ENCODE results near the gene GPR84. TPM values are rescaled to one million over a fixed set of nuclear protein-coding genes. Genes with fewer than 3 reads are reported as not detected.
"Not testable (repeated sequence)": the region's sequence is repeated elsewhere in the genome, so short reads cannot be mapped to it uniquely, and the experiment has no call there.

Gene GPR84
- total RNA-seq, 2 donors from 2014 or later = 1.6 to 2.5 TPM

GRCh38 chr12:54360717-54361456 is 3.4 kb downstream of the GPR84 start:
- intact Hi-C loops (cut with DNase I) = loop anchor here (10.0 kb wide), 3 partner anchors 66 to 136 kb away; no protein-coding TSS in a partner anchor
- DNase-seq (ENCODE audit: low spot score) = no peak

- intact Hi-C loops (cut with DNase I) = loop anchor here (10.0 kb wide), 5 partner anchors 65 to 355 kb away; partner anchors contain the start of genes HOXC8 (in 1 of the 2) and HOXC9 (in 1 of the 2)
- no peak for DNase-seq (ENCODE audit: low spot score)
Observed at GRCh38 chr12:54359762-54360351, 4.4 kb downstream of the GPR84 start.

GRCh38 chr12:54358945-54359761 is 5.1 kb downstream of the GPR84 start:
- DNase-seq (ENCODE audit: low spot score) = peak; percentile 97
- intact Hi-C loops (cut with DNase I) = loop anchor here in 1 of 2 donors (10.0 kb wide), 2 partner anchors 114 to 354 kb away; partner anchors contain the start of genes HOXC8 and HOXC9

- no peak for DNase-seq (ENCODE audit: low spot score)
Observed at GRCh38 chr12:54358191-54358944, 5.9 kb downstream of the GPR84 start.

GRCh38 chr12:54357506-54358190 is 6.6 kb downstream of the GPR84 start:
- intact Hi-C loops (cut with DNase I) = loop anchor here in 1 of 2 donors (10.0 kb wide), 2 partner anchors 113 to 353 kb away; partner anchors contain the start of genes HOXC8 and HOXC9
- no peak for DNase-seq (ENCODE audit: low spot score)

More at GRCh38 chr12:54358191-54358944, 5.9 kb downstream of the GPR84 start:
- intact Hi-C loops (cut with DNase I) = loop anchor here in 1 of 2 donors (10.0 kb wide), 2 partner anchors 114 to 354 kb away; partner anchors contain the start of genes HOXC8 and HOXC9

- intact Hi-C loops (cut with DNase I) = loop anchor here in 1 of 2 donors (10.0 kb wide), 2 partner anchors 112 to 352 kb away; partner anchors contain the start of genes HOXC8 and HOXC9
- DNase-seq (ENCODE audit: low spot score) = no peak
Observed at GRCh38 chr12:54356951-54357356, 7.3 kb downstream of the GPR84 start.

GRCh38 chr12:54356228-54356627 is 8.1 kb downstream of the GPR84 start:
- intact Hi-C loops (cut with DNase I) = loop anchor here in 1 of 2 donors (10.0 kb wide), 2 partner anchors 111 to 351 kb away; partner anchors contain the start of genes HOXC8 and HOXC9
- DNase-seq (ENCODE audit: low spot score) = no peak

- intact Hi-C loops (cut with DNase I) = loop anchor here in 1 of 2 donors (10.0 kb wide), 2 partner anchors 110 to 350 kb away; partner anchors contain the start of genes HOXC8 and HOXC9
- DNase-seq (ENCODE audit: low spot score) = no peak
Observed at GRCh38 chr12:54355104-54355815, 9.0 kb downstream of the GPR84 start.

GRCh38 chr12:54354271-54354670 is 10.0 kb downstream of the GPR84 start:
- not testable (repeated sequence) for DNase-seq (ENCODE audit: low spot score)
- intact Hi-C loops (cut with DNase I) = loop anchor here in 1 of 2 donors (10.0 kb wide), 2 partner anchors 109 to 349 kb away; partner anchors contain the start of genes HOXC8 and HOXC9

- intact Hi-C loops (cut with DNase I) = loop anchor here in 1 of 2 donors (10.0 kb wide), 2 partner anchors 108 to 348 kb away; partner anchors contain the start of genes HOXC8 and HOXC9
- no peak for DNase-seq (ENCODE audit: low spot score)
Observed at GRCh38 chr12:54352891-54353874, 11.1 kb downstream of the GPR84 start.

GRCh38 chr12:54352022-54352531 is 12.2 kb downstream of the GPR84 start:
- intact Hi-C loops (cut with DNase I) = loop anchor here in 1 of 2 donors (10.0 kb wide), 2 partner anchors 107 to 347 kb away; partner anchors contain the start of genes HOXC8 and HOXC9
- DNase-seq (ENCODE audit: low spot score) = no peak

GRCh38 chr12:54351341-54351740 is 12.9 kb downstream of the GPR84 start:
- intact Hi-C loops (cut with DNase I) = loop anchor here in 1 of 2 donors (10.0 kb wide), 2 partner anchors 107 to 347 kb away; partner anchors contain the start of genes HOXC8 and HOXC9
- DNase-seq (ENCODE audit: low spot score) = no peak

GRCh38 chr12:54350743-54351142 is 13.5 kb downstream of the GPR84 start:
- intact Hi-C loops (cut with DNase I) = loop anchor here in 1 of 2 donors (10.0 kb wide), 2 partner anchors 106 to 346 kb away; partner anchors contain the start of genes HOXC8 and HOXC9
- DNase-seq (ENCODE audit: low spot score) = no peak

- no peak for DNase-seq (ENCODE audit: low spot score)
- intact Hi-C loops (cut with DNase I) = loop anchor here in 1 of 2 donors (10.0 kb wide), 2 partner anchors 105 to 345 kb away; partner anchors contain the start of genes HOXC8 and HOXC9
Observed at GRCh38 chr12:54349679-54350078, 14.6 kb downstream of the GPR84 start.

- DNase-seq (ENCODE audit: low spot score) = no peak
- intact Hi-C loops (cut with DNase I) = no loop called here
Observed at GRCh38 chr12:54349036-54349435, 15.2 kb downstream of the GPR84 start.

Measured in posterior vena cava (tissue), 2 donors.